ENCODE measurements around the gene KDM8.

DNA sequence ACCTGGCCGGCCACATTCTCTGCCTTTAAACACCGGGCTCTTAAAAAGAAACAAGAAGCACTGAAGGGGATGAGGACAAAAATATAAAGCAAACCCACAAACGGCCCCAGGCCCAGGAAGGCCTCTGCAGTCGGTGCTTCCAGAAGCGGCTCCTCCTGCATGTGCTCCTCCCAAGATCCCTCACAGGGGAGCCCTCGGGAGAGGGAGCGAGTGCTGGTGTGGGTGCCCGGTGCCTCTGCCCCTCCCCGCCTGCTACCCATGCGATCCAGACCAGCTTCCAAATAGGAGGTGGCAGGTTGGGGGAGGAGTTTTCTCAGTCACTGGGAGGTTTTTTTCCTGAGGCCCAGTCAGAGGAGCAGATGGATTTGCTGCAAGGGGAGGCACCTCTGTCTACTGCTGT lies 15.8 kb downstream of the KDM8 start:
- TF ChIP-seq POLR2AphosphoS5 (IDR thresholded peaks at IDR 0.05; ENCODE audit: low read depth, low read length) (no peak), TAF1 (IDR thresholded peaks at IDR 0.05; ENCODE audit: low read depth, low read length) (no peak), POLR2A (IDR thresholded peaks at IDR 0.05; ENCODE audit: low read depth, low read length) (no peak), POU2F2 (IDR thresholded peaks at IDR 0.05; ENCODE audit: low read depth, low read length) (no peak)
